IMR-90 (cell line): ENCODE data around the gene SLC17A5.

ENCODE experiments used
- CEBPB ChIP-seq: IDR thresholded peaks from 2 replicates; pipeline ENCODE4 v1.6.1; 2012; ENCODE audit warnings: low read depth, low read length, improper control_type of control experiment
- POLR2A ChIP-seq: IDR thresholded peaks from 2 replicates; pipeline ENCODE4 v1.6.1; 2012; ENCODE audit warnings: mild to moderate bottlenecking, low read depth, low read length
- RAD21 ChIP-seq: IDR thresholded peaks from 2 replicates; pipeline ENCODE4 v1.6.1; 2012; ENCODE audit warnings: low read length, improper control_type of control experiment
- TF ChIP-seq, protein P1 (sequence below): conservative IDR thresholded peaks from 2 replicates; pipeline ENCODE4 v1.5.1; 2012; ENCODE audit warnings: mild to moderate bottlenecking, low read depth, low read length, improper control_type of control experiment

DNA sequence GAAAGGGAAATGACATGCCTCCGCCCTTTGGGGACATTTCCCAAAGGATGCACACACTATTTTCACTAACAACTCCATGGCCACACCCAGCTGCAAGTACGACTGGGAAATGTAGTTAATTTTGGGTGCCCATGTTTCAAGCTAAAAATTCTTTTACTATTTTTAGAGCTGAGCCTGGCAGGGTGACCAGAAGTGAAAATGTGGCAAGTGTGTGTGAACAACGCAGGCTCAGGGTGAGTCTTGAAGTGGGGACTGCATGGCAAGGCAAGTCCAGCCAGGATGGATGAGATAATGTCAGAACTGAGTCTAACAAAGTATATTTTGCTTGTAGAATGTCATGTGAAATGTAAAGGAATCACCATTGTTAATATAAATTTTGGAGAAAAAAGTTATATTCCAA lies 25.2 kb upstream of the SLC17A5 start:
- TF ChIP-seq POLR2A (no peak), RAD21 (no peak), CEBPB (no peak)
- TF ChIP-seq, protein P1, sequence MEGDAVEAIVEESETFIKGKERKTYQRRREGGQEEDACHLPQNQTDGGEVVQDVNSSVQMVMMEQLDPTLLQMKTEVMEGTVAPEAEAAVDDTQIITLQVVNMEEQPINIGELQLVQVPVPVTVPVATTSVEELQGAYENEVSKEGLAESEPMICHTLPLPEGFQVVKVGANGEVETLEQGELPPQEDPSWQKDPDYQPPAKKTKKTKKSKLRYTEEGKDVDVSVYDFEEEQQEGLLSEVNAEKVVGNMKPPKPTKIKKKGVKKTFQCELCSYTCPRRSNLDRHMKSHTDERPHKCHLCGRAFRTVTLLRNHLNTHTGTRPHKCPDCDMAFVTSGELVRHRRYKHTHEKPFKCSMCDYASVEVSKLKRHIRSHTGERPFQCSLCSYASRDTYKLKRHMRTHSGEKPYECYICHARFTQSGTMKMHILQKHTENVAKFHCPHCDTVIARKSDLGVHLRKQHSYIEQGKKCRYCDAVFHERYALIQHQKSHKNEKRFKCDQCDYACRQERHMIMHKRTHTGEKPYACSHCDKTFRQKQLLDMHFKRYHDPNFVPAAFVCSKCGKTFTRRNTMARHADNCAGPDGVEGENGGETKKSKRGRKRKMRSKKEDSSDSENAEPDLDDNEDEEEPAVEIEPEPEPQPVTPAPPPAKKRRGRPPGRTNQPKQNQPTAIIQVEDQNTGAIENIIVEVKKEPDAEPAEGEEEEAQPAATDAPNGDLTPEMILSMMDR: no peak
